ENCODE measurements around the gene ETNPPL. TPM values are rescaled to one million over a fixed set of nuclear protein-coding genes. Genes with fewer than 3 reads are reported as not detected.

The ETNPPL gene
- polyA plus RNA-seq, 1 of the 3 experiments (the other 2 are of a cell fraction) = not detected

GRCh38 chr4:108693819-108694218 is 69.0 kb downstream of the ETNPPL start:
- Histone ChIP-seq H3K9me2 (no peaks in the 10 kb centered on the region), H3K9ac (no peak overlapping the region), H3K27ac (ENCODE audit: low read depth in 2 of 2, low read length in 1 of 2) (no peak overlapping the region), H3K9me3 (no peaks in the 10 kb centered on the region), H3K4me3 (ENCODE audit: low read depth in 2 of 2, low read length in 1 of 2) (no peak overlapping the region), H4K20me1 (ENCODE audit: insufficient read depth) (no peaks in the 10 kb centered on the region), H2AFZ (ENCODE audit: low read depth) (no peak overlapping the region), H3K79me2 (ENCODE audit: insufficient read depth) (no peaks in the 10 kb centered on the region), H3F3A (replicated peaks; ENCODE audit: insufficient read depth) (no peaks in the 10 kb centered on the region), H3K4me2 (no peak overlapping the region), H3K4me1 (ENCODE audit: control insufficient read depth in 1 of 2, insufficient read depth in 2 of 2, low read depth in 1 of 2, low read length in 1 of 2) (no peaks in the 10 kb centered on the region), H3K27me3 (ENCODE audit: insufficient read depth) (no peaks in the 10 kb centered on the region; the same call in 1 of the 2 replicates), H3K36me3 (replicated peaks in 1 of 2; ENCODE audit: control insufficient read depth in 1 of 2, insufficient read depth in 2 of 2, low read length in 1 of 2) (no peaks in the 10 kb centered on the region)
- ChIA-PET CTCF (interaction anchor here (1.0 kb wide), 1 partner anchor 10 kb away, joined by 3 read pairs; no protein-coding TSS in a partner anchor), POLR2A (no interaction called here)
- DNase-seq = no peak
- TF ChIP-seq EZH2phosphoT487 (IDR thresholded peaks at IDR 0.05; ENCODE audit: borderline replicate concordance, low read depth) = no peak
- no peak for TF ChIP-seq MXI1 (IDR thresholded peaks at IDR 0.05; ENCODE audit: low read depth, low read length)
- TF ChIP-seq MEF2A (IDR thresholded peaks at IDR 0.05; ENCODE audit: borderline replicate concordance, low read depth) = no peak
- no peak for TF ChIP-seq RFX5 (IDR thresholded peaks at IDR 0.05; ENCODE audit: low read length)
- WGBS (ENCODE audit: low lambda C conversion rate) = 49% methylated on average over 3 of the region's 3 CpGs

DNA sequence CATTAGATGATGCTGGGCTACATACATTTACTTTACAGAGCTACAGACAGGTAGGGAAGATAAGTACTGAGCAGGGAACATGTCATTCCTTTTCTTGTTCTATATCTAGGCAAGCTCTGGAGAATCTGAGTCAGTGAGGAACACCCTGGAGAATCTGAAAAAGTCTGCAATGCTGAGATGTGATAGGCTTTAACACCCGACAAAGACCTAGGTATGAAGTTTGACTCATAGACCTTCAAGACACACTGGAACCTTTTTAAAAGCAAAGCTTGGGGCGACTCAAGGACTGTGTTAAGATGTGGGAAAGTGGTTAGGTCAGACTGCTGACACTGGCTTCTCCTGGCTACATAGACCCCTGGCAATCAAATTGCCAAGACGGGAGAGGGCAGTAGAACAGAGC is 69.6 kb downstream of the ETNPPL start:
- H3F3A ChIP-seq (replicated peaks; ENCODE audit: insufficient read depth) = no peaks in the 10 kb centered on the region
- H4K20me1 ChIP-seq (ENCODE audit: insufficient read depth) = no peaks in the 10 kb centered on the region
- no peaks in the 10 kb centered on the region for H3K4me1 ChIP-seq (ENCODE audit: control insufficient read depth in 1 of 2, insufficient read depth in 2 of 2, low read depth in 1 of 2, low read length in 1 of 2)
- H3K79me2 ChIP-seq (ENCODE audit: insufficient read depth) = no peaks in the 10 kb centered on the region
- WGBS (ENCODE audit: low lambda C conversion rate) = 47% methylated on average over 3 of the region's 3 CpGs
- no peak overlapping the region for H3K9ac ChIP-seq
- H3K36me3 ChIP-seq (replicated peaks in 1 of 2; ENCODE audit: control insufficient read depth in 1 of 2, insufficient read depth in 2 of 2, low read length in 1 of 2) = no peaks in the 10 kb centered on the region
- no peaks in the 10 kb centered on the region for H3K9me3 ChIP-seq
- no peak overlapping the region for H2AFZ ChIP-seq (ENCODE audit: low read depth)
- ChIA-PET CTCF (no interaction called here), POLR2A (no interaction called here)
- no peak for DNase-seq
- H3K9me2 ChIP-seq = no peaks in the 10 kb centered on the region
- H3K27ac ChIP-seq (ENCODE audit: low read depth in 2 of 2, low read length in 1 of 2) = no peak overlapping the region
- H3K4me2 ChIP-seq = no peak overlapping the region
- no peaks in the 10 kb centered on the region; the same call in 1 of the 2 replicates for H3K27me3 ChIP-seq (ENCODE audit: insufficient read depth)
- H3K4me3 ChIP-seq (ENCODE audit: low read depth in 2 of 2, low read length in 1 of 2) = no peak overlapping the region
- TF ChIP-seq FOXJ3 (CRISPR knock-in tag; IDR thresholded peaks at IDR 0.05) (no peak), ZBTB33 (IDR thresholded peaks at IDR 0.05; ENCODE audit: borderline replicate concordance, low read depth) (no peak), RFX5 (IDR thresholded peaks at IDR 0.05; ENCODE audit: low read length) (no peak), NFIC (IDR thresholded peaks at IDR 0.05; ENCODE audit: borderline replicate concordance) (no peak), GATA2 (CRISPR knock-in tag; IDR thresholded peaks at IDR 0.05) (no peak), REST (IDR thresholded peaks at IDR 0.05; ENCODE audit: low read depth, low read length) (no peak), SIN3A (IDR thresholded peaks at IDR 0.05; ENCODE audit: borderline replicate concordance, low read depth, low read length) (no peak), YY1 (IDR thresholded peaks at IDR 0.05; ENCODE audit: low read depth) (no peak), POLR2AphosphoS5 (IDR thresholded peaks at IDR 0.05; ENCODE audit: low read depth, low read length) (no peak), RCOR1 (IDR thresholded peaks at IDR 0.05; ENCODE audit: low read length) (no peak), JUND (IDR thresholded peaks at IDR 0.05) (no peak), MXI1 (IDR thresholded peaks at IDR 0.05; ENCODE audit: low read depth, low read length) (no peak), USF2 (IDR thresholded peaks at IDR 0.05; ENCODE audit: borderline replicate concordance, low read depth, low read length) (no peak), FOSL2 (IDR thresholded peaks at IDR 0.05; ENCODE audit: borderline replicate concordance, low read depth) (no peak), PBX3 (IDR thresholded peaks at IDR 0.05) (no peak), USF1 (IDR thresholded peaks at IDR 0.05; ENCODE audit: borderline replicate concordance, low read depth) (no peak), NRF1 (IDR thresholded peaks at IDR 0.05; ENCODE audit: low read depth, low read length) (no peak), GABPA (IDR thresholded peaks at IDR 0.05; ENCODE audit: low read depth) (no peak)
